ENCODE results near the gene GRB14.

DNA sequence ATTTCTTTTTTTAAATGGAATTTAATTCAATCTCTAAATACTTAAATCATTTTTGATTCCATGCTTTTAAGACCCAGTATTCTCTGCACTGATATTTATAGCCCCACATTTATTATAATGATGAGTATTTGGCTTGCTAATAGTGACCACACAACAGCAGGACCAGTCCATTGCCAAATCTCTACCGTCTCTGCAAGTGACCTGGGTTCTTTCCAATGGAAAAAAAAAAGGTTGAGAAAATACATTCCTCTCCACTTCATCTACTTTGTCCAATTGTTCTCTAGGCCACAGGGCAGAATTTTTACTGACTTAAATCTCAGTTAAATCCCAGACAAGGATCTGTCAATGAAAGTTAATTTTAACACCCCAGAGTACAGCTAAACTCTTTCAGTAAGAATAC is 20.5 kb downstream of the GRB14 start:
- TF ChIP-seq CTCF (IDR thresholded peaks at IDR 0.05) (no peak), ZFX (IDR thresholded peaks at IDR 0.05; ENCODE audit: borderline replicate concordance) (no peak)
